ENCODE data around the gene REEP2. TPM values are rescaled to one million over a fixed set of nuclear protein-coding genes. Genes with fewer than 3 reads are reported as not detected.

REEP2 gene
- total RNA-seq, 1 experiment from 2014 or later, result 49.0 TPM

GRCh38 chr5:138435943-138436342, 2.9 kb upstream of the REEP2 start:
- no peak overlapping the region for H4K5ac ChIP-seq (ENCODE audit: insufficient read length, low read depth, low read length)
- H3K27me3 Mint-ChIP-seq (ENCODE audit: low read depth), result no peaks in the 10 kb centered on the region
- no peak overlapping the region for H3K4me3 Mint-ChIP-seq
- no peaks in the 10 kb centered on the region for H3K27me3 ChIP-seq (ENCODE audit: insufficient read depth, low read length)
- H3K36me3 Mint-ChIP-seq (ENCODE audit: insufficient read depth in 1 of 3, low read depth in 3 of 3), result peaks cover 22 to 57% (median 56%) of the 10 kb centered on the region in 3 experiments
- no peak overlapping the region for H3K27ac ChIP-seq (ENCODE audit: insufficient read length, low read depth, low read length)
- H3K4me1 ChIP-seq (ENCODE audit: insufficient read depth, low read length), result peaks cover 4% of the 10 kb centered on the region; the same call in 1 of the 2 replicates
- H4K91ac ChIP-seq (ENCODE audit: insufficient read length, low read depth, low read length), result no peak overlapping the region
- no CpG with 5 or more reads among the region's 5 CpGs for WGBS (ENCODE audit: extremely low coverage, insufficient read length, low lambda C conversion rate)
- H2AFZ ChIP-seq (ENCODE audit: low read length), result no peak overlapping the region
- no peak overlapping the region for H3K14ac ChIP-seq (ENCODE audit: insufficient read depth, low read length)
- H3K4ac ChIP-seq (ENCODE audit: low read depth, low read length), result no peak overlapping the region
- H2BK12ac ChIP-seq (ENCODE audit: insufficient read length, low read depth, low read length), result no peak overlapping the region
- H2BK15ac ChIP-seq (ENCODE audit: low read depth, low read length), result no peak overlapping the region
- H3T11ph ChIP-seq (ENCODE audit: low read length), result no peak overlapping the region
- no peak for DNase-seq
- no peaks in the 10 kb centered on the region for H3K9me3 ChIP-seq (ENCODE audit: control insufficient read depth, low read depth, low read length)
- H3K4me1 Mint-ChIP-seq, result peaks cover 19 to 28% of the 10 kb centered on the region in 2 experiments
- no peak overlapping the region for H3K4me2 ChIP-seq (ENCODE audit: insufficient read depth, insufficient read length, low read length)
- no peaks in the 10 kb centered on the region for H3K9me3 Mint-ChIP-seq
- H3K23me2 ChIP-seq (ENCODE audit: insufficient read length, low read depth, low read length, poor library complexity, severe bottlenecking), result peaks cover 5% of the 10 kb centered on the region
- no peak for TF ChIP-seq CTCF (conservative IDR thresholded peaks at IDR 0.05)
- H3K56ac ChIP-seq (ENCODE audit: insufficient read length, low read depth, low read length), result no peak overlapping the region
- no peak overlapping the region for H2BK5ac ChIP-seq (ENCODE audit: insufficient read length, low read length)
- no peak overlapping the region for H2BK120ac ChIP-seq (ENCODE audit: low read depth, low read length, poor library complexity, severe bottlenecking)
- no peak overlapping the region for H2AK5ac ChIP-seq (ENCODE audit: insufficient read length, low read length)
- H4K8ac ChIP-seq (replicated peaks; ENCODE audit: insufficient read length, low read depth, low read length), result no peak overlapping the region
- no peaks in the 10 kb centered on the region for H3K79me1 ChIP-seq (ENCODE audit: insufficient read depth, low read depth, low read length, poor library complexity, severe bottlenecking)
- no peak overlapping the region for H3K18ac ChIP-seq (ENCODE audit: insufficient read length, low read depth, low read length)
- H3K23ac ChIP-seq (ENCODE audit: insufficient read length, low read depth, low read length), result no peak overlapping the region
- H4K20me1 ChIP-seq (ENCODE audit: control insufficient read depth, insufficient read depth, insufficient read length), result no peaks in the 10 kb centered on the region
- H3K27ac Mint-ChIP-seq, result no peak overlapping the region
- H2BK20ac ChIP-seq (ENCODE audit: low read depth, low read length, poor library complexity, severe bottlenecking), result no peak overlapping the region
- H3K9ac ChIP-seq (ENCODE audit: extremely low read depth, insufficient read length, low read length), result no peak overlapping the region
- no peaks in the 10 kb centered on the region for H3K79me2 ChIP-seq (ENCODE audit: insufficient read depth, low read length)

Measured in H9 (cell line).